Stimulated activated CD4-positive, alpha-beta T cell treated with anti-CD3 and anti-CD28 coated beads, Interleukin-4, amount 100 ng/mL, for 4 hours (primary cell): ENCODE results near the gene HSD11B2.

Experiments
- DNase-seq, 2 experiments: peaks; one replicate each; pipeline ENCODE4 v3.0.0-alpha.2; 2020

The HSD11B2 gene

DNA sequence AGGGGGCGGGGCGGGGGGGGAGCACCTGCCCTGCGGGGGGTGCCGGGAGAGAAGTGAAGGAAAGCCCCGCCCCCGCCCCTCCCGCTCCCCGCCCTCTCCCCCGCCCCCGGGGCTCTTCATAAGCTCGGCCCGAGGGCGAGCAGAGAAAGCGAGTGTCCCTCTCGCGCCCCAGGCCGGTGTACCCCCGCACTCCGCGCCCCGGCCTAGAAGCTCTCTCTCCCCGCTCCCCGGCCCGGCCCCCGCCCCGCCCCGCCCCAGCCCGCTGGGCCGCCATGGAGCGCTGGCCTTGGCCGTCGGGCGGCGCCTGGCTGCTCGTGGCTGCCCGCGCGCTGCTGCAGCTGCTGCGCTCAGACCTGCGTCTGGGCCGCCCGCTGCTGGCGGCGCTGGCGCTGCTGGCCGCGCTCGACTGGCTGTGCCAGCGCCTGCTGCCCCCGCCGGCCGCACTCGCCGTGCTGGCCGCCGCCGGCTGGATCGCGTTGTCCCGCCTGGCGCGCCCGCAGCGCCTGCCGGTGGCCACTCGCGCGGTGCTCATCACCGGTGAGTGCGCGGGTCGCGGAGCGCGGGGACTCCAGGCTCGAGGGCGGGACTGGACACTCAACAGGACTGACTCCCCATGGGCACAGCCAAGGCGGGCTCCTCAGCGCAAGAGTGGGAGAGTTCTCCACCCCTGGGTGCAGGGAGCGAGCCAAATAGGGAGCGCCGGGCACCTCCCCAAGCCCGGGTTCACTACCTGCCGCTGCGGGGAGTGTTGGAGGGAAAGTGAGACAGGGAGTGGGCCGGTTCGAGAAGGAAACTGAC, at the start of gene HSD11B2:
Gene HSD11B2 (plus strand): TSS at position 145 of the 798 bp plus-strand sequence. CDS start 128 bp downstream, at position 273.
- DNase-seq = peak; percentile 24 to 36

DNA sequence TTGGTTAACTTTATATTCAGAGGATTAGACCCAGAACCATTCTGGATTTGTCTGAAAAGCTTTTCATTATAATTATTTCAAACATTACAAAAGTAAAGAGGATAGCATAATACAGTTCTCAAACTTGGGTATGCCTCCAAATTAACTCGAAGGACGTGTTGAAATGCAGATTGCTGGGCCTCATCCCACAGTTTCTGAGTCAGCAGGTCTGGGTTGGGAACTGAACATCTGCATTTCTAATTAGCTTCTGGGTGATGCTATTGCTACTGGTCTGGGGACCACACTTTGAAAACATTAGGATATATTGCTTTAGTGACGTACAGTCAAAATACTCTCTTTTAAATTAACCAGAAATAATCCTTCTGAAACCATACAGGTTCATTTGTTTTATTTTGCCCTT, 47.6 kb upstream of the HSD11B2 start:
- DNase-seq = no peak

DNA sequence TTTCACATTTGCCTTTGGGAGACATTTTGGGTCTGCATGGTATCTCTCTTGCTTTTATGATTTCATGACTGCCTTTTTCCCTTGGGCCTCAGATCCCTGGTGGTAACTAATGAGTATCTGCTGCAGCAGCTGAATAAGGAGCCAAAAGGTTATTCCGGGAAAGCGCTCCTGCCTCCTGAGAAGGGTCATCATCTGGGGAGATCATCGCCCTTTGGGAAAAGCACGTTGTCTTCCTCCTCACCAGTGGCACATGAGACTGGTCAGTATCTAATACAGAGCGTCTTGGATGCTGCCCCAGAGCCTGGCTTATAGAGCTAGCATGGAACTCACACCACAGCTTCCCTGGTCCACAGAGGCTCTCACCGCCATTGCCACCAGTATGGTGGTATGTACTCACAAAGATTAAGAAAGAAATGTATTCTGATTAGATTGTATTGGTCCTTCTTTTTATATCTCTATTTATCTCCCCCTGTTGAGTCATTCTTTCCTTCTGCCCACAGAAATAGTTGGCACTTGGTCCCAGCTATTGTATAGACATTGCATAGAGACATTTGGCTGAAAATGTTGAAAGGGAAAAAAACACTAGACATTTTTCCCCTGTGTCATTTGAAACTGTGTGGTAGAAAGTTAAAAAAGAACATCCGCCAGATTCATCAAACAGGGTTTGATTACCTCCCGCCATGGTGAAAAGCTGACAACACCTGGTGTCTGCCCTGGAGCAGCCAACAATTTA, 46.0 kb upstream of the HSD11B2 start:
- DNase-seq = no peak

DNA sequence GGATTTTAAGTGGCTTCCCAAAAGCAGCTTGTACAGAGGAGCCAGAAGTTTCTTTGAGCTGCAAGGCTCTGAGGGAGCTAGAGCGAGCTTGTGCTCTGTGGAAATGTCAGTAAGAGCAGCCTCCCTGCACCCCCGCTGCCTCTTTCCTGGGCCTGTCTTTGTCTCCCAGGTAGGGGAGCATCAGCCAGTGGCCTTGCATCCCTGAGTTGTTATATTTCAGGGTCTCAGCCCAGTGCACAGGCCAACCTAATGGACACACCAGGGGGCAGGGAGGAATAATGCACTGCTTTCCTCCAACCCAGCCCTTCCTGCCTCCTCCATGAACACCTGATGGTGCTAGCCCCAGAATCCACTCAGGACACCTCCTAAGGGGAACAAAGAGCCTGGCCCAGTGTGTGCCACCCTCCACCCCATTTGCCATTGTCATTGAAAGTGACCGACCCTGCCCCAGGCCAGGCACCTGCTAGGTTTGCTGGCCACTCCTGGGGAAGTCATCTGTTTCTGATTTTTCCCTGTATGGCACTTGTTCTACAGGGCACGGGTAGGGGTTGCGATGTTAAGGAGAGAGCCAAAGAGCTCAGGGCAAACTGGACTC, 44.0 kb upstream of the HSD11B2 start:
- DNase-seq = no peak

DNA sequence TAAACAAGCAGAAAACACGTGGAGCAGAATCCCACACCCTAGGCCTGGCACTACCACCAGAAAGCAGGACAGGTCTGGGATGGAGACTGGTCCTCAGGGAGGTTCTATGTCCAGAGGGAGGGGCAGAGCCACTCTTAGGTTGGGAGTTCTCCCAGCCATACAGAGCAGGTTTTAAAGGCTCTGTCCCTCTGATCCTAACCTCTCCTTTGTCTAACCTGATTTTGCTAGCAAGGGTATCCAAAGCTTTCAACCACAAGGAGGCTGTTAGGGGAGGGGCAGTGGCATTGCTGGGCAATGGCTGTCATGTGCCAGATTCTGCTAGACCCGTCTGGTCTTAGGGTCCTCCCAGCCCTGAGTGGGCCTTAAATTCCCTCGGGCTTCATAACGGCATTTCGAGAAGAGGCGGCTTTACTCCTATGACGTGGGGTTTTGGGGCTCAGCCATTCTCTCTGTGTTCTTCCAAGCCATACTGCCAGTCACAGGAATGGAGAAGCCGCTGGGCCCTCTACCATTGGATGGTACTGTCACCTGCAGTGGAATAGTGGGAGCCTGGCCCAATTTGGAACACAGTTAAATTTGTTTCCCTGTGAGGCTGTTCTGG, 43.3 kb upstream of the HSD11B2 start:
- no peak for DNase-seq

DNA sequence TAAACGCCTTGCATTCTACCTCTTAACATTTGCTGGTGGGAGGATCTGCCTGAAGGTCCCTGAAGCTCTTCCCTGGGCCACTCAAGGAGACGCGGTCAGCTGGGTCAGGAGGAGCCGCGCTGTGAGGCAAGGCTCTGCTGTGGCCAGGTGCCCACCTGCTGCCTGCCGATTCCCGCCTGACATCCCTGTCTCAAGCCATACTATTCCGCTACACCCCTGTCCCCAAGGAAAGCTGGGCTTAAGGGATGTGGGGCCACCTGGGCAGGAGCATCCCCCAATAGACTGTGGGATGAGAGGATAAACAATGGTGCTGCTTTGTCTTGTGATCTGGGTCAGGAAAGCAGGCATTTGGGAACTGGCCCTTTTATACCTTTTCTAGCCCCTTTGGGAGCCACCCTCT, 42.7 kb upstream of the HSD11B2 start:
- no peak for DNase-seq

DNA sequence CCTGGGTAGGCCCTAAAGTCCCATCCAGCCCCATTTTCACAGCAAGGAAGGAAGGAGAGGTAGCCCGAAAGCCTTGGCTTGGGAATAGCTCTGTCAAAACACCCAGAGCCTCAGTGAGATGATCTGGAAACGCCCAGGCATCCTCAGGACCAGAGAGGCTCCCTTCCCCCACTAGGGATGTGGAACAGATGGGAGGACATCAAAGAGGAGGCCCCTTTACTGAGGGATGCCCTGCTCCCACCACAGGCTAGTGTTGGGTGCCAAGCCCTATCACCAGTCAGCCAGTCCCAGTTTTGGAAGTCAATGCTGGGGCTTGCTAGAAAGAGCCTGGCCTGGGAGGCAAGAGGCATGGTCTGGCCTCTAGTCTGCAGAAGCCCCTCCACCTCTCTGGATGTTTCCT, 42.3 kb upstream of the HSD11B2 start:
- no peak for DNase-seq

DNA sequence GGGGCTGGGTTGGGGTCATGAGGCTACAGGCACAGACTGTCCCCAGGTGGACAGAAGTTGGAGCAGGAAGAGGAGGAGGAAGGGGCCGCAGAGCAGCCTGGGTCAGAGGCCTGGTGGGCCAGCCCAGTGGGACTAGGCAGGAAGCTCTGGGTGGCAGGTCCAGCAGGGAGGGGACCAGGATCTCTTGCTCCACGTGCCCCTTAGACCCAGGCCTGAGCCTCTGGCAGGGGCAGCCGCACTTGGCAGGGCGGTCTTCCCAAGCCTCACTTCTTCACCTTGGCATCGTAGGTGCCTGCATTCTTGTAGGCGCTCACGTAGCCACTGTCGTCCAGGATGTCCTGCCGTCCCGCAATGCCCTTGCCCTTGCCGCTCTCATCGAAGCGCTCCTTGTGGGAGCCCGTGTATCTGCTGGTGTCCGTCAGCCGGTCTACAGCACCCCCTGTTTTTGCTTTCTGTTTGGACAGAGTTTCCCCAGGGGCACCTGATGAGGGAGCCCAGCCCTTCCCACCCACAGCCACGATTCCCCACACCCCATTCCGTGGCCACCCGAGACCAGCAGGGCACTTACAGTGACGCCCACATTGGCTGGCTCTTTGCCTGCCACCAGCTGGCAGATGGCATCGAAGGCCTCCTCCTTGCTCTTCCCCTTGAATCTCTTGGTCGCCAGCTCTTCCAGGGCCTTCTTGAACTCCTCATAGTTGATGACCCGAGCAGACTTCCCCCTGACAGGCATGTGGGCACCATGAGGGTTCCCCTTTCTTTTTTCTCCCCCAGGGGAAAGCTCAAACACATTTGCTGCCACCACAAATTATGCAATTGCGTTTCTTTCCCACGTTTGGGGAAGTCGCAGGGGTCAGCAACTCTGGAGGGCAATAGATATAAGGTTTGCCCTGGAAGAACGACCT, 40.8 kb upstream of the HSD11B2 start:
- DNase-seq = no peak

DNA sequence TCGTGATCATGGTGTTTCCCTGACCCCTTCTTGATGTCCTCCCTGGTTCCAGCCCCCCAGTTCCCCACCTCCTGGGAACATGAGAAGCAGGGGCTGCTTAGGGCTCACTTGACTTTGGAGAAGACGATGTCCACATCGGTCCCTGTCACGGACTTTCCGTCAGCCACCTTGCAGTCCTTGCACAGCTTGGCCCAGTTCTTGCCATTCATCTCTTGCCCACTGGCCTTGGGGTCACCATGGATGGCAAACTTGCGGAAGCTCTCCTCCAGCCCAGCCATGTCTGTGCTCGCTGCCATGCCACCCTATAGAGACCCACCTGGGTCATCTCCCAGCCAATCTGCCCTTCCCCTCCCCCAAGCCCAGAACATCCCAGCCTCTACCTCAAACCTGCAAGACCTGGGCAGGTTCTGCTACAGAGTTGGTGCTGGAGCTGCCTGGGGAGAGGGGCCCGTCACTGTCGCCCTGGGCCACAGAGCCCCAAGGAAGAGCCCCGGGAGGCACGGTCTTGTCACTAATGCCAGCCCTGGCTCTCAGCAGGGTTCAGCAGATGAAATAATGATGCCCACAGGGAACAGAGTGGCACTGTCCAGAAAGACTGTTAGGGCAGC, 40.0 kb upstream of the HSD11B2 start:
- DNase-seq = no peak

DNA sequence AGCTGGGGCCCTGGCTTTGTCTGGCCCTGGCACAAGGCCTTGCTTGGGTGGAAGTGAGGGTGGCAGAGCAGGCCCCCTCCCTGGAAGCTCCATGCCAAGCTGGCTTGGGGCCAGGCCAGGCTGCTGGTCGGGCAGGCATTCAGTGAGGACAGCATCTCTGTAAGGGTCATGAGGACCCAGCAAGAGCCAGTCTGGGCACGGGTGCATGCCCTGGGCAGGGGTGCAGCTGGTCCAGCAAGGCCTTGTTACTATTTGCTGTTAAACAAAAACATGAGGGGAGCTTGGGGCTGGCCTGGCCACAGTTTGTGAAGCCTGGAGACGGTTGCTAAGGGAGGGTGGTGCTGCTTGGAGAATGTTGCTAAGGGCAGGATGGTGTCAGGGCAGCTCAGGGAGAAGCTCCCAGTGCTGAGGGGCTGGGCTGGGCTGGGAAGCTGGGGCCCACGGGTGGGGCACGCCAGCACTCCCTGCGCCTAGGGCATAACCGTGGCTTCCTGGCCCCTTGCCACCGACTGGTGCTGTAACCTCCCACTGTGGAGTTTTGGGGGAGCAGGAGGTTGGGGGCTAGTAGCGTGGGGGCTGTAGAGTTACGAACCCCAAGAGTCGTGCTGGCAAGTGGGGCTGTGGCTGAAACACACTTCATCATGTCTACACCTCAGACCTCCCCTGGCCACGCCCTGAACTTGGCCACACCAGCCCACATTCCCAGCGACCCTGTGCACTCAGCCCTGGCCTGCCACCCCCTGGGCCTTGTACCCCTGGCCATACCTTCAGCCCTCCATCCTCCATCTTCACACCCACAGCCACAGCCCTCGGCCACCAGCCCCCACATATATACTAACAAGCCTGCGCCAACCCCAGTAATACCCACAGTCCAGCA, 39.3 kb upstream of the HSD11B2 start:
- DNase-seq = no peak

DNA sequence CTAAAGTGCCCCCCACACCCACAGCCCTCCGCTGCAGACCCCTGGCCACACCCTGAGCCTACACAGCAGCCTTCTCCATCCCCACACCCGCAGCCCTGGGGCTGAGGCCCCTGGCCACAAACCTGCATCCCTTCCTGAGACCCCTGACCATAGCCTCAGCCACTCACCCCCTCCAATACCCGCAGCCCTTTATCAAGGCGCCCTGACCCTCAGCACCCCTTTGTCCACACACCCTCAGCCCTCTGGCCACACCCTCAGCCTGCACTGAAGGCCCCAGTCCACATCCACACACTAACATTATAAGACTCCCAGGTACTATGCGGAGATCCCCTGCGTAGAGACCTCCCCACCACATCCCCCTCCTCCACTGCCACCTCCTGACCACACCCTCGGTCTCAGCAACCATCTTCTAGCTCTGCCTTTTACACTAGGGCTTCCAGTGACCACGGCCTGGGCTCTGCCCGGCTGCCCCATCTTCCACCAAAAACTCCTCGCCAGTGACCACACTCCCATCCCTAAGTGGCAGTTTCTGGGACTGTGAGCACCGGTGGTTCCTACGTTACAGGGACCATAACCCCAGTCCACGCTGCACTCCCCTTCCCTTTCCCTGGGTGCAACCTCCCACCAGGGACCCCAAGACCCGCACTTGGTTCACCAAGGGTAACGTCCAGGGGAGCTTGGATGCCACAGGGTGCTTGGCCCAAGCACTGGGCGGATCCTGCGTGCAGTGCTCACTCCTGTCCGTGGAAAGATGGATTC, 38.4 kb upstream of the HSD11B2 start:
- no peak for DNase-seq

DNA sequence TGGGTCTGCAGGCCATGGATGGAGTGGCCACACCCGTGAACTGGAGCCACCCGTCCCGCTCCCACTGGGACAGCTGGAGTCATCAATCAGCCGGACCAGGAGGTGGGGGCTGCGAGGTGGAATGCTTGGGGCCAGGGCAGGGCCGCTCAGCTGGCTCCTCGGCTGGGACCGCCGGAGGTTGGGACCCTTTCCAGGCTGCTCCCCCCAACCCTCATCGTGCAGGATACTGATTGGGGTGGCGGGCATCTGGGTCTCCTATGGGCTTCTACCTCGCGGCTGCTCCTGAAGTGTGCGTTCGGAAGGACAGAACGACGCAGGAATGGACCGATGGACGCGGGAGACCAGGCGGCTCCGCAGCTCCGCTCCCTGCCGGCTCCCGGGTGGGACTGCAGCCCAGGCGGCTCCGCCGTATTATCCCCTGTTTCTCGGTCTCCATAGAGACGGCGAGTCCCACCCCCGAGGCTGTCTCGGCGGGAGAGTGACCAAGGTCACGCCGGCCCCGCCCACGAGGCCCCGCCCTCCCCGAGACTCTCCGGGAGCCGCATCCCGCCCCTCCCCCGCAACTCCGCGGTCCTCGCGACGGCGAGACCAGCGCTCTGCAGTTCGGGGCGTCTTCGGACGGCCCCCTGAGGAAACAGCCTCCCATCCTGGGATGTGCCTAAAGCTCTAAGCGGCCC, 37.7 kb upstream of the HSD11B2 start, which contains the start of gene TPPP3:
Gene TPPP3 (minus strand): TSS at position 388 of the 677 bp plus-strand sequence. CDS start 2,387 bp downstream, outside the sequence.
- peak; percentile 5 to 25 for DNase-seq

DNA sequence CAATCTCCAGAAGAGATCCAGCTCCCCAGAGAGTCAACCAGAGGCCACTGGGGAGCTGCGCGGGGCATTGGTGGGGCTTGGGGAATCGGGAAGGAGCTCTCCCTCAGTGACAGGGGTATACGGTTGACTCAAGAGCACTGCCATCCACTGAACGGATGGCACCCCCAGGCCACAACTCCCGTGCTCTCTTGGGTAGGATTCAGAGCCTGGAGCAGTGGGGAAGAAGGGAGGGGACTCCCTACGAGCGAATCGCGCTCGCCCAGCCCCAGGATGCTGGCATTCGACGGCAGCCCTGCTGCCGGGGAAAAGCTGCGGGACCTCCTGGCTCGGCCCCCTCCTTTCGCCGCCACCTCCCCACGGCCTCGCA, 37.1 kb upstream of the HSD11B2 start:
- DNase-seq = no peak

DNA sequence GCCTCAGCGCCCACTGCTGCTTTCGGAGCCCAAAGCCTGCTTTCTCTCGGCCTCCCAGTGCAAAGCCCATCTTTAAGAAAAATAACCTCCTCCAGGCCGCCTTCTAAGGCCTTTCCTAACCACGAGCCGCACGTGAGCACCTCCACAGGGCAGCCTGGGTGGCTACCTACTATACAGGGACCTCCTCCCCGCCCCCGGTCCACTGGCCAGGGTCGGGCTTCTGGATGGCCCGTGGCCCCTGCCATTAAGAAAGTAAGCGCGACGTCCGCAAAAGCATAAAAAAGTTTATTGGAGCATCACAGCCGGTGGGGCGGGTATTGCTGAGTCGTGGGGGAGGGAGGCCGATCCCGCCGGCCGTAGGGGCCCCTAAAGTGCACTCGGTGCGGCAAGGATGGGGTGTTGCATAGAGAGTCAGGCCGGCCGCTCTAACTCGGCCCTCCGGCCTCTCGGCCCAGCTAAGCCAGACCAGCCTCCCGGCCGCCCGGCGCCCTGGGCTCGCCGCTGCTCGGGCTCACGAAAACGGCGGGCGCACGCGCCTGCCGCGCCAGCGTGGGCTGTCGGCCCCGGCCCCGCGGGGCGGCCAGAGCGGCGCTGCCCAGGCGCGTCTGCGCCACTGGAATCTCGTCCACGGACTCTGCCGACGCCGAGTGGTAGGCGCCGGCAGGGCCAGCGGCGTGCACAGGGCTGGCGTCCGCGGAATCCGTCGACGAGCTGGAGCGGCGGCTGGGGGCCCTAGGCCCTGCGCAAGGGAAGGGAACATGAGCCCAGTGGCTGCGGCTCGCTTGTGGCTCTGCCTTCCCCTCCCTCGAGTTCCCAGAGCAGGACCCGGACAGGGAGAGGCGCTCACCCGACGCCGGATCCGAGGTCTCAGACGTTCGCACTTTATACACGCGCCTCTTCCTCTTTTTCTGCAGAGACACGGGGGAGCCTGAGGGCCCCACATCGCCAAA, 36.5 kb upstream of the HSD11B2 start:
- DNase-seq = no peak

DNA sequence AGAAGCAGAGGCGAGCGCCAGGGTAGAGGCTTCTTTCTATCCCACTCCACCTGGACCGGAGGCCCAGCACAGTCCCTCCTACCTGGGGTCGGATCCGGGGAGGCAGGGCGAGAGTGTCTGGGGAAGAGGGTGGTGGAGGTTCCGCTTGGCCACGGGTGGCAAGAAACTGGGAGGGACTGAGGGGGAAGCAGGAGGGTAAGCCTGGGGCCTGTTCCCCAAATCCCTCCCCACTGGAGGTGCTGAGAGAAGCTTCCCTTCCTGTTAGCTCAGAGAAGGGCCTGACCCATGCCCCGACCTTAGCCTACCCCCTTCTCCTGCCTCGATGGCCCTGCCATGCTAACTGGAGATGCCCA, 35.8 kb upstream of the HSD11B2 start:
- DNase-seq = no peak

DNA sequence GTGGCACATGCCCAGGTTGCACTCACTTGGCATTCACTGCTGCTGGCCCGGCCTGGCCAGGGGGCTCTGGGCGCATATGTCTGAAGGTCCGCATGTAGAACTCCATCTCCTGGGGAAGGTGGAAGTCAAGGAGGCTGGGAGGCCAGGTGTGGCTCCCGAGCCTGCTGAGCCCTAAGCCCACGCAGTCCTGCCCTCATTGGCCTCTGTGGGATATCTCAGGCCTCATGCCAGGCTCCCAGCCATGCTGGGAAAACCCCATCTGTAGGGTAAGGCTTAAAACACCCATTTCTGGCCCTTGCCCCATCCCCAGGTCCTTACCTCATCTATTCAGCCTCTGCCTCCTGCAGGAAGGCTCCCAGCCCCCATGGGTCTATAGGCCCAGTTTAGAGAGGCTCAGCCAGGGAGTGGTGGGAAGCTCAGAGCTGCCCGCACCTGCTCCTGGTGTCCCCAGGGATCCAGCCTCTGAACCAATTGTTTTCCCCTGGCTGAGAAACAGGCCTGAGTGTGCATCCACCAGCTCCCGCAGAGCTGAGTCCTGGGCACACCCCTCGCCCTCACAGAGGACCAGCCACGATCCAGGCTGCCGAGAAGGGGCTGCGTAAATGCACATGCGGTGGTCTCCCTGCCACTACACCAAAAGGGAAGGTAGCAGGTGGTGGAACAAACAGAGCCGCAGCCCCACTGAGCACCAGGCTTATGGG, 35.3 kb upstream of the HSD11B2 start:
- DNase-seq = no peak

DNA sequence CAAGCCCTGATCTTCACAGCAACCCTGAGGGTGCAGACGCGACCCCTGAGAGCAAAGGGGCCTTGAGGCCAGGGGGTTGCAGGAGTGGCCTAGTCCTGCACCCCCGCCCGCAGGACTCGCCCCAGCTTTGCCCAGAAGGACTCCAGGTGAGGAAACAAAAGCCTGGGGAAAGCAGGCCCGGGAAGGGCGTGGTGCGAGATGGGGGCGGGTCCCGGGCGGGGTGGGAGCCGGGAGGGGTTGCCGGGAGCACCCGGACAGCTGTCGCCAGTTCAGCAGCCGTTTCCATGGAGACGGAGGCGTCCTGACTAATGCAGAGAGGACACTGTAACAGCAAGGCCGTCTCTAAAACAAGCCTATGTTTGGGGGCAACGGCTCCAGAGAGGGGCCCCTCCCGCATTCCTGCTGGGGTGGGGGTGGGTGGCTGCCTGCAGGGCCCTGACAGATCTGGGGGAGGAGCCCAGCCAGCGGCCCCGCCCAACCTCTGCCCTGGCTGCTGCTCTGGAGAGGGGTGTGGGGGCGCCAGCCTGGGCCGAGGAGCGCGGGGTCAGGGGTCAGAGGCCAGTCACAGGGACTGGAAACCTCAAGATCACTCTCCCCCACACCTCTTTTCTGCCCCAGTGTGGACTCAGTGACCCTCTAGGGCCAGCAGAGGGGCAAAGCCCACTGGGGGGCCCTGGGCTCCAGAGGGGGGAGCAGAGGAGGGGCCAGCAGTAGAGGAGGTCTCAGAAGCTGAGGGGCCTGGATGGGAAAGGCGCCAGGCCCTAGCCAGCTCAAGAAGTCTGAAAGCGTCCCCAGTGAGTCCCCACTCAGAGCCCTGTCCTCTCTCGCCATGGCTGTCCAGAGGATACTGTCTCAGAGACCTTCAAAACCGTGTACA, 34.5 kb upstream of the HSD11B2 start:
- no peak for DNase-seq
